SJCRH30 (cell line): ENCODE results near the gene ART5. TPM values are rescaled to one million over a fixed set of nuclear protein-coding genes. Genes with fewer than 3 reads are reported as not detected.

Experiments
- DNase-seq, 2 experiments: peaks; one replicate each; pipeline ENCODE4 v3.0.0-alpha.2; 2015 to 2020
- H3K27ac ChIP-seq: fragments of 250-450 bp; sonication (Bioruptor Pico); 2 replicates; pipeline ENCODE4 v1.5.1; 2020; ENCODE audit warnings: mild to moderate bottlenecking, moderate library complexity
- H3K27me3 ChIP-seq: fragments of 250-450 bp; sonication (Bioruptor Pico); 2 replicates; pipeline ENCODE4 v1.5.1; 2020; ENCODE audit warnings: mild to moderate bottlenecking, moderate library complexity
- H3K36me3 ChIP-seq: fragments of 250-450 bp; sonication (Bioruptor Pico); 2 replicates; pipeline ENCODE4 v1.5.1; 2020; ENCODE audit warnings: mild to moderate bottlenecking, moderate library complexity
- H3K4me1 ChIP-seq: fragments of 250-450 bp; sonication (Bioruptor Pico); 2 replicates; pipeline ENCODE4 v1.5.1; 2020; ENCODE audit warnings: mild to moderate bottlenecking, moderate library complexity
- H3K4me3 ChIP-seq: fragments of 250-450 bp; sonication (Bioruptor Pico); 2 replicates; pipeline ENCODE4 v1.5.1; 2020; ENCODE audit warnings: mild to moderate bottlenecking, moderate library complexity
- H3K9me3 ChIP-seq: fragments of 250-450 bp; sonication (Bioruptor Pico); replicated peaks from 2 replicates; pipeline ENCODE4 v1.5.1; 2020; ENCODE audit warnings: mild to moderate bottlenecking, moderate library complexity
- total RNA-seq: library from RNA; depleted of rRNA; stranded (reverse); fragments of >200 nt; shearing (Covaris generic); gene quantifications from 2 replicates; pipeline ENCODE4 v1.2.3, GENCODE V29; 2014; rRNA removed

Gene ART5
- total RNA-seq: 0.10 TPM in 1 of 2 replicates, not detected in the other

GRCh38 chr11:3641701-3642070 is at the start of gene ART5:
ART5 (minus strand) TSS chr11:3641992; CDS start chr11:3641862, 130 bp downstream.
- Histone ChIP-seq H3K27ac (peak within 1 kb of the TSS; percentile 6; the same call in 1 of the 2 replicates), H3K36me3 (no peaks in the 10 kb centered on the region), H3K4me3 (peak within 1 kb of the TSS; percentile 57), H3K4me1 (no peaks in the 10 kb centered on the region), H3K27me3 (no peaks in the 10 kb centered on the region), H3K9me3 (no peaks in the 10 kb centered on the region)
- DNase-seq: no peak

GRCh38 chr11:3686751-3687150 is 45.0 kb upstream of the ART5 start:
- no peaks in the 10 kb centered on the region for H3K4me1 ChIP-seq
- no peaks in the 10 kb centered on the region for H3K27me3 ChIP-seq
- H3K9me3 ChIP-seq: no peaks in the 10 kb centered on the region
- no peak overlapping the region for H3K27ac ChIP-seq
- no peak overlapping the region for H3K4me3 ChIP-seq
- no peak for DNase-seq
- peaks cover 87% of the 10 kb centered on the region for H3K36me3 ChIP-seq

- no peaks in the 10 kb centered on the region for H3K9me3 ChIP-seq
- no peaks in the 10 kb centered on the region for H3K4me1 ChIP-seq
- no peak overlapping the region for H3K4me3 ChIP-seq
- no peak overlapping the region for H3K27ac ChIP-seq
- H3K27me3 ChIP-seq: no peaks in the 10 kb centered on the region
- DNase-seq: no peak
- H3K36me3 ChIP-seq: peaks cover 88% of the 10 kb centered on the region
Observed at GRCh38 chr11:3685923-3686322, 44.1 kb upstream of the ART5 start.

- H3K9me3 ChIP-seq: no peaks in the 10 kb centered on the region
- H3K36me3 ChIP-seq: peaks cover 92% of the 10 kb centered on the region
- H3K27ac ChIP-seq: no peak overlapping the region
- no peaks in the 10 kb centered on the region for H3K27me3 ChIP-seq
- H3K4me1 ChIP-seq: no peaks in the 10 kb centered on the region
- DNase-seq: no peak
- H3K4me3 ChIP-seq: no peak overlapping the region
Observed at GRCh38 chr11:3684819-3685172, 43.0 kb upstream of the ART5 start.

- H3K27ac ChIP-seq: no peak overlapping the region
- peaks cover 95% of the 10 kb centered on the region for H3K36me3 ChIP-seq
- H3K27me3 ChIP-seq: no peaks in the 10 kb centered on the region
- DNase-seq: no peak
- H3K9me3 ChIP-seq: no peaks in the 10 kb centered on the region
- H3K4me1 ChIP-seq: no peaks in the 10 kb centered on the region
- H3K4me3 ChIP-seq: no peak overlapping the region
Observed at GRCh38 chr11:3684129-3684818, 42.5 kb upstream of the ART5 start.

- no peak for DNase-seq
- H3K27ac ChIP-seq: no peak overlapping the region
- no peak overlapping the region for H3K4me3 ChIP-seq
Observed at GRCh38 chr11:3683039-3683438, 41.2 kb upstream of the ART5 start.

GRCh38 chr11:3679077-3679476 is 37.3 kb upstream of the ART5 start:
- Histone ChIP-seq H3K4me3 (no peak overlapping the region), H3K4me1 (no peaks in the 10 kb centered on the region), H3K27ac (no peak overlapping the region), H3K27me3 (no peaks in the 10 kb centered on the region), H3K36me3 (peaks cover 94% of the 10 kb centered on the region), H3K9me3 (no peaks in the 10 kb centered on the region)
- no peak for DNase-seq

More at GRCh38 chr11:3683039-3683438, 41.2 kb upstream of the ART5 start:
- Histone ChIP-seq H3K4me1 (no peaks in the 10 kb centered on the region), H3K36me3 (peaks cover 97% of the 10 kb centered on the region), H3K27me3 (no peaks in the 10 kb centered on the region), H3K9me3 (no peaks in the 10 kb centered on the region)

GRCh38 chr11:3675971-3676370 is 34.2 kb upstream of the ART5 start:
- Histone ChIP-seq H3K9me3 (no peaks in the 10 kb centered on the region), H3K27me3 (no peaks in the 10 kb centered on the region), H3K36me3 (peaks cover 78% of the 10 kb centered on the region), H3K4me1 (no peaks in the 10 kb centered on the region), H3K4me3 (no peak overlapping the region), H3K27ac (no peak overlapping the region)
- DNase-seq: no peak

GRCh38 chr11:3674189-3674588 is 32.4 kb upstream of the ART5 start:
- no peak for DNase-seq
- H3K4me1 ChIP-seq: no peaks in the 10 kb centered on the region
- no peaks in the 10 kb centered on the region for H3K27me3 ChIP-seq
- H3K9me3 ChIP-seq: no peaks in the 10 kb centered on the region
- H3K27ac ChIP-seq: no peak overlapping the region
- no peak overlapping the region for H3K4me3 ChIP-seq
- H3K36me3 ChIP-seq: peaks cover 62% of the 10 kb centered on the region

- peaks cover 46% of the 10 kb centered on the region for H3K36me3 ChIP-seq
- H3K4me1 ChIP-seq: no peaks in the 10 kb centered on the region
- no peaks in the 10 kb centered on the region for H3K27me3 ChIP-seq
- H3K27ac ChIP-seq: no peak within 1 kb of the TSS
- no peaks in the 10 kb centered on the region for H3K9me3 ChIP-seq
- no peak within 1 kb of the TSS for H3K4me3 ChIP-seq
- DNase-seq: no peak
Observed at GRCh38 chr11:3671334-3672254, 29.8 kb upstream of the ART5 start, which contains the start of gene CHRNA10. CHRNA10 (minus strand) TSS chr11:3671384; CDS start chr11:3671312, 72 bp downstream.

GRCh38 chr11:3669742-3670183 is 28.0 kb upstream of the ART5 start:
- H3K9me3 ChIP-seq: no peaks in the 10 kb centered on the region
- no peak overlapping the region for H3K4me3 ChIP-seq
- H3K27me3 ChIP-seq: no peaks in the 10 kb centered on the region
- no peak for DNase-seq
- H3K36me3 ChIP-seq: peaks cover 27% of the 10 kb centered on the region
- H3K27ac ChIP-seq: no peak overlapping the region
- H3K4me1 ChIP-seq: no peaks in the 10 kb centered on the region

GRCh38 chr11:3669128-3669527 is 27.3 kb upstream of the ART5 start:
- no peaks in the 10 kb centered on the region for H3K4me1 ChIP-seq
- H3K27me3 ChIP-seq: no peaks in the 10 kb centered on the region
- no peak overlapping the region for H3K4me3 ChIP-seq
- no peaks in the 10 kb centered on the region for H3K9me3 ChIP-seq
- peaks cover 21% of the 10 kb centered on the region for H3K36me3 ChIP-seq
- DNase-seq: no peak
- no peak overlapping the region for H3K27ac ChIP-seq

GRCh38 chr11:3667149-3668035 is 25.6 kb upstream of the ART5 start:
- no peaks in the 10 kb centered on the region for H3K4me1 ChIP-seq
- H3K27me3 ChIP-seq: no peaks in the 10 kb centered on the region
- no peak overlapping the region for H3K4me3 ChIP-seq
- no peak overlapping the region for H3K27ac ChIP-seq
- DNase-seq: no peak
- H3K36me3 ChIP-seq: peaks cover 9% of the 10 kb centered on the region; the same call in 1 of the 2 replicates
- no peaks in the 10 kb centered on the region for H3K9me3 ChIP-seq

GRCh38 chr11:3666023-3666530 is 24.3 kb upstream of the ART5 start:
- Histone ChIP-seq H3K27ac (no peak overlapping the region), H3K4me3 (no peak overlapping the region)
- DNase-seq: no peak

More at GRCh38 chr11:3666023-3666530, 24.3 kb upstream of the ART5 start:
- Histone ChIP-seq H3K27me3 (no peaks in the 10 kb centered on the region), H3K9me3 (no peaks in the 10 kb centered on the region), H3K36me3 (peaks cover 6% of the 10 kb centered on the region; the same call in 1 of the 2 replicates), H3K4me1 (no peaks in the 10 kb centered on the region)
